Parathyroid adenoma (tissue), 2 donors: Measurements from ENCODE around the gene BANP.
"Not testable (repeated sequence)": the region's sequence is repeated elsewhere in the genome, so short reads cannot be mapped to it uniquely, and the experiment has no call there.

Experiments used
- H2AFZ ChIP-seq: fragments of 300-600 bp; sonication (generic); one replicate; pipeline ENCODE4 v1.7.0; 2017; ENCODE audit warnings: antibody characterized with exemption, mild to moderate bottlenecking
- H3K27ac ChIP-seq: fragments of 300-600 bp; sonication (generic); one replicate; pipeline ENCODE4 v1.7.0; 2017
- H3K27me3 ChIP-seq: fragments of 300-600 bp; sonication (generic); one replicate; pipeline ENCODE4 v1.7.0; 2017; ENCODE audit warnings: low read length; ENCODE audit not compliant: control insufficient read depth, insufficient read depth
- H3K36me3 ChIP-seq: fragments of 300-600 bp; sonication (generic); one replicate; pipeline ENCODE4 v1.7.0; 2017; ENCODE audit warnings: low read length; ENCODE audit not compliant: control insufficient read depth, insufficient read depth
- H3K4me1 ChIP-seq: fragments of 300-600 bp; sonication (generic); one replicate; pipeline ENCODE4 v1.7.0; 2017; ENCODE audit warnings: control low read depth
- H3K4me2 ChIP-seq: fragments of 300-600 bp; sonication (generic); one replicate; pipeline ENCODE4 v1.7.0; 2017; ENCODE audit warnings: low read length
- H3K4me3 ChIP-seq: fragments of 300-600 bp; sonication (generic); one replicate; pipeline ENCODE4 v1.7.0; 2017; ENCODE audit warnings: low read depth, low read length
- H3K79me2 ChIP-seq: fragments of 300-600 bp; sonication (generic); one replicate; pipeline ENCODE4 v1.7.0; 2017; ENCODE audit warnings: control low read depth
- H3K9ac ChIP-seq: fragments of 300-600 bp; sonication (generic); one replicate; pipeline ENCODE4 v1.7.0; 2017; ENCODE audit warnings: mild to moderate bottlenecking
- H3K9me3 ChIP-seq: fragments of 300-600 bp; sonication (generic); one replicate; pipeline ENCODE4 v1.7.0; 2017; ENCODE audit warnings: low read length; ENCODE audit not compliant: control insufficient read depth
- CTCF ChIP-seq: fragments of 300-600 bp; sonication (generic); IDR thresholded peaks from one replicate; pipeline ENCODE4 v1.7.0; 2017; ENCODE audit warnings: antibody characterized with exemption, mild to moderate bottlenecking
- donor health status: primary hyperparathyroidism.

The BANP gene

GRCh38 chr16:88084881-88085280, 133.6 kb downstream of the BANP start:
- no peaks in the 10 kb centered on the region for H3K9me3 ChIP-seq
- H3K79me2 ChIP-seq = no peaks in the 10 kb centered on the region
- no peak overlapping the region for H3K27ac ChIP-seq
- no peaks in the 10 kb centered on the region for H3K36me3 ChIP-seq
- no peak for TF ChIP-seq CTCF
- no peak overlapping the region for H3K9ac ChIP-seq
- H3K4me1 ChIP-seq = no peaks in the 10 kb centered on the region
- peaks cover 4% of the 10 kb centered on the region for H3K27me3 ChIP-seq
- H2AFZ ChIP-seq = no peak overlapping the region
- H3K4me3 ChIP-seq = no peak overlapping the region
- no peak overlapping the region for H3K4me2 ChIP-seq

GRCh38 chr16:88086571-88087516, 135.6 kb downstream of the BANP start:
- TF ChIP-seq CTCF = no peak
- H3K4me3 ChIP-seq = no peak overlapping the region
- H3K9ac ChIP-seq = no peak overlapping the region
- no peaks in the 10 kb centered on the region for H3K9me3 ChIP-seq
- H3K27ac ChIP-seq = no peak overlapping the region
- H3K36me3 ChIP-seq = no peaks in the 10 kb centered on the region
- H3K79me2 ChIP-seq = no peaks in the 10 kb centered on the region
- H3K4me1 ChIP-seq = no peaks in the 10 kb centered on the region
- H2AFZ ChIP-seq = no peak overlapping the region
- H3K27me3 ChIP-seq = peaks cover 4% of the 10 kb centered on the region
- H3K4me2 ChIP-seq = no peak overlapping the region

GRCh38 chr16:88087517-88087877, 136.3 kb downstream of the BANP start:
- Histone ChIP-seq H3K4me1 (no peaks in the 10 kb centered on the region), H3K36me3 (no peaks in the 10 kb centered on the region), H3K9ac (no peak overlapping the region), H3K27me3 (peaks cover 4% of the 10 kb centered on the region), H3K9me3 (no peaks in the 10 kb centered on the region), H3K27ac (no peak overlapping the region), H3K79me2 (no peaks in the 10 kb centered on the region), H2AFZ (no peak overlapping the region), H3K4me2 (no peak overlapping the region), H3K4me3 (no peak overlapping the region)
- TF ChIP-seq CTCF = no peak

- no peak overlapping the region for H2AFZ ChIP-seq
These were observed 136.9 kb downstream of the BANP start for GRCh38 chr16:88088161-88088581.

GRCh38 chr16:88088611-88089010, 137.4 kb downstream of the BANP start:
- H3K4me2 ChIP-seq, H2AFZ ChIP-seq, H3K4me3 ChIP-seq: not testable (repeated sequence)

More at GRCh38 chr16:88088161-88088581, 136.9 kb downstream of the BANP start:
- H3K27ac ChIP-seq = no peak overlapping the region
- no peaks in the 10 kb centered on the region for H3K4me1 ChIP-seq
- H3K36me3 ChIP-seq = no peaks in the 10 kb centered on the region
- peaks cover 4% of the 10 kb centered on the region for H3K27me3 ChIP-seq
- H3K4me2 ChIP-seq = no peak overlapping the region
- TF ChIP-seq CTCF = no peak
- no peak overlapping the region for H3K4me3 ChIP-seq
- H3K9me3 ChIP-seq = no peaks in the 10 kb centered on the region
- no peaks in the 10 kb centered on the region for H3K79me2 ChIP-seq
- H3K9ac ChIP-seq = no peak overlapping the region

GRCh38 chr16:88089071-88089470, 137.8 kb downstream of the BANP start:
- H3K4me3 ChIP-seq, H3K27me3 ChIP-seq, H3K4me2 ChIP-seq, H3K9ac ChIP-seq, H2AFZ ChIP-seq, H3K9me3 ChIP-seq, H3K79me2 ChIP-seq, H3K27ac ChIP-seq, H3K4me1 ChIP-seq, H3K36me3 ChIP-seq: not testable (repeated sequence)

More at GRCh38 chr16:88088611-88089010, 137.4 kb downstream of the BANP start:
- not testable (repeated sequence) for H3K36me3 ChIP-seq, H3K4me1 ChIP-seq, H3K79me2 ChIP-seq, H3K27me3 ChIP-seq, H3K27ac ChIP-seq, H3K9me3 ChIP-seq, H3K9ac ChIP-seq

GRCh38 chr16:88089632-88090376, 138.6 kb downstream of the BANP start:
- not testable (repeated sequence) for H2AFZ ChIP-seq, H3K9ac ChIP-seq, H3K4me3 ChIP-seq, H3K27ac ChIP-seq, H3K9me3 ChIP-seq, H3K4me2 ChIP-seq, H3K27me3 ChIP-seq, H3K4me1 ChIP-seq, H3K79me2 ChIP-seq, H3K36me3 ChIP-seq
